Measurements from ENCODE around the gene PRR19. TPM values are rescaled to one million over a fixed set of nuclear protein-coding genes. Genes with fewer than 3 reads are reported as not detected.

The PRR19 gene, protein sequence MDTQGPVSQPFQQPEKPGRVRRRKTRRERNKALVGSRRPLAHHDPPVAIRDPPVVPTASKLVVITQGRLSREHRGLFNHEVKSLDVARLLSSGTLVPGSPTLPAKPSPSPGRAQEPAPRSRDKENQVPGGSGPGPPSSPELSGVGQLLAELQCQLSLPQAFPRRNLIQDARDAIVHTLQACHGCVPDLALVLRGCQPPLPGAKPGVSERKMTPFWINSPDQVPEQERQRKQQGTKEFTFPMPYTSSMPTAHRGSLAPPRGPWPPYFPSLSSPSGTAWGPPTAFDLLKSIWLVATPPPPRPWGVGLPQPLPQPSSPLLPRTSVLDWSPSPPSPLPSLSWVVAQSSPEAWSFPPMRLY
- 3.2 TPM in 1 of 2 replicates, not detected in the other for total RNA-seq

DNA sequence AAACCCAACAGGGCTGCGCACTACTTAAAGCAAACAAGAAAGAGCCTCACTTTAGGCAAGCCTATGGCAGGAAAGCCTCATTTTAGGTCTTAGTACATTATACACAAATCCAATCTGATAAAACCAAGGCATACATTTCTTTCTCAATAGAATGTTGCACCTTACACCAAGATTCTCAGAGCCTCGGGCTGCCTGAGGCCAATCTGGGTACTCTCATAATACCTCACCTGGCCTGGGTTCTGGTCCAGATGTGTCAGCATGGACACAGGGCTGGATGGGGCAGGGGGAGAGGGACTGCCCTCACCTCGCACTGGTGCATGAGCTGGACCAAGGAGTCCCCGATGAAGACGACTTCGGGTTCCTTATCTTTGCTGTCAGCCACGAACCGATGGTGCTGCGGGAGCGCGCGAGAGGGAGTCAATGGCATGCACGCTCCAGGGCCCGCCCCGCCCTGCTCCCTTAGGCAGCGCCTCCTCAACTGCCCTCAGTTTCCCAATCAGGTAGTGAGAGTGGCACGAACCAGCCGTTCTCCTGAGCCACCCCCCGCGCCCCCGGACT is at the start of gene PRR19:
PRR19 (plus strand) TSS at position 487 of the 558 bp plus-strand sequence. CDS start 7,453 bp downstream, outside the sequence.

GRCh38 chr19:42254850-42255765 is 46.8 kb upstream of the PRR19 start, which contains the start of gene ERF:
TSS of gene ERF (minus strand) at chr19:42255128. CDS start at chr19:42254999, 129 bp downstream.

GRCh38 chr19:42268704-42269477 is 33.0 kb upstream of the PRR19 start, which contains the start of gene CIC:
TSS of gene CIC (plus strand) at chr19:42269252. CDS start at chr19:42271784, 2,532 bp downstream.

DNA sequence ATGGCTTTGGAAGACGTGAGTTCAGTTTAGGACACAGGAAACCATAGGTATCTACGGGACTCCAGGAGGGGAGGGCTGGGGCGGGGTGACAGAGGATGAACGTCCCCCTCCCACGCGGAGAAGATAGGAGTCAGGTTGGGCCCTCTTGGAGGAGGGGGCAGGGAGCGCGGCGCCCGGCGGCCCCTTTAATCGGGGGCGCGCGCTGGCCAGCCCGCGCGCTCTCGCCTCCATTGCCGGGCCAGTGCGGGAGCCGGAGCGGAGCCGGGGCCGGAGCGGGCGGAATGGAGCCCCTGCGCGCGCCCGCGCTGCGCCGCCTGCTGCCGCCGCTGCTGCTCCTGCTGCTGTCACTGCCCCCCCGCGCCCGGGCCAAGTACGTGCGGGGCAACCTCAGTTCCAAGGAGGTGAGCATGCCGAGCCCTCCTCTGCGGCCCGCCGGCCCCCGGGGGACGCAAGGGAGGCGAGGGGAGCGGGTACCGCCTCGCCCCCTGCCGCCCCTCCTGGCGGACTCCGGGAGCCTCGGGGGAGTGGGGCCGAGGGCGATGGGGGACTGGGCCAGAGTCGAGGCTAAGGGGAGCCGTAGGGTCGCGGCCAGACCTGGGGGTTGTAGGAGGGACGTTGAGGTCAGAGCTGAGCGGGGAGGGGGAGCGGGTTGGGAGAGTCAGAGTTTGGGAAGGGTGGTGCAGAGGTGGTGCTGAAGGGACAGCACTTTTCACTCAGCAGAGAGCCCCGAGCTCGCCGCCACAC is 11.3 kb downstream of the PRR19 start, which contains the start of gene TMEM145:
TMEM145 (plus strand) TSS at position 214 of the 744 bp plus-strand sequence; CDS start at position 282, 68 bp downstream.

GRCh38 chr19:42325308-42325895 is 23.5 kb downstream of the PRR19 start, which contains the start of gene MEGF8:
TSS of gene MEGF8 (plus strand) at chr19:42325635. CDS start at chr19:42326244, 609 bp downstream.

Other genes starting within 250 kb of the PRR19 start
- not detected in 2 replicates for gene GRIK5, start 231.9 kb upstream of the PRR19 start, total RNA-seq
- 10.6 and 10.7 TPM in 2 replicates for gene ZNF574, start 226.0 kb upstream of the PRR19 start, total RNA-seq
- under 0.01 and 0.18 TPM in 2 replicates for gene POU2F2, start 169.7 kb upstream of the PRR19 start, total RNA-seq
- 22.0 and 35.2 TPM in 2 replicates for gene DEDD2, start 84.5 kb upstream of the PRR19 start, total RNA-seq
- 5.8 TPM in 2 replicates for gene ZNF526, start 81.8 kb upstream of the PRR19 start, total RNA-seq
- gene GSK3A, start 59.5 kb upstream of the PRR19 start, total RNA-seq, result 14.7 and 16.4 TPM in 2 replicates
- 34.0 and 37.2 TPM in 2 replicates for gene ERF, start 47.0 kb upstream of the PRR19 start, total RNA-seq
- 28.5 and 34.0 TPM in 2 replicates for gene CIC, start 32.9 kb upstream of the PRR19 start, total RNA-seq
- 44.4 and 55.8 TPM in 2 replicates for gene PAFAH1B3, start 492 bp downstream of the PRR19 start, total RNA-seq
- gene TMEM145, start 11.2 kb downstream of the PRR19 start, total RNA-seq, result under 0.01 TPM in 1 of 2 replicates, not detected in the other
- gene MEGF8, start 23.5 kb downstream of the PRR19 start, total RNA-seq, result 13.3 and 18.5 TPM in 2 replicates
- not detected in 2 replicates for gene CNFN, start 88.2 kb downstream of the PRR19 start, total RNA-seq
- gene LIPE, start 125.3 kb downstream of the PRR19 start, total RNA-seq, result 2.0 and 7.3 TPM in 2 replicates
- gene CXCL17, start 140.8 kb downstream of the PRR19 start, total RNA-seq, result not detected in 2 replicates
- gene CEACAM1, start 226.3 kb downstream of the PRR19 start, total RNA-seq, result under 0.01 TPM in 1 of 2 replicates, not detected in the other